Measurements from ENCODE around the gene SREBF1.

The SREBF1 gene

GRCh38 chr17:17824783-17825614, 11.8 kb downstream of the SREBF1 start:
- no peak for DNase-seq (ENCODE audit: low read depth)
- H3K4me3 ChIP-seq (ENCODE audit: low read depth, low read length) = no peak overlapping the region
- TF ChIP-seq, protein P1, sequence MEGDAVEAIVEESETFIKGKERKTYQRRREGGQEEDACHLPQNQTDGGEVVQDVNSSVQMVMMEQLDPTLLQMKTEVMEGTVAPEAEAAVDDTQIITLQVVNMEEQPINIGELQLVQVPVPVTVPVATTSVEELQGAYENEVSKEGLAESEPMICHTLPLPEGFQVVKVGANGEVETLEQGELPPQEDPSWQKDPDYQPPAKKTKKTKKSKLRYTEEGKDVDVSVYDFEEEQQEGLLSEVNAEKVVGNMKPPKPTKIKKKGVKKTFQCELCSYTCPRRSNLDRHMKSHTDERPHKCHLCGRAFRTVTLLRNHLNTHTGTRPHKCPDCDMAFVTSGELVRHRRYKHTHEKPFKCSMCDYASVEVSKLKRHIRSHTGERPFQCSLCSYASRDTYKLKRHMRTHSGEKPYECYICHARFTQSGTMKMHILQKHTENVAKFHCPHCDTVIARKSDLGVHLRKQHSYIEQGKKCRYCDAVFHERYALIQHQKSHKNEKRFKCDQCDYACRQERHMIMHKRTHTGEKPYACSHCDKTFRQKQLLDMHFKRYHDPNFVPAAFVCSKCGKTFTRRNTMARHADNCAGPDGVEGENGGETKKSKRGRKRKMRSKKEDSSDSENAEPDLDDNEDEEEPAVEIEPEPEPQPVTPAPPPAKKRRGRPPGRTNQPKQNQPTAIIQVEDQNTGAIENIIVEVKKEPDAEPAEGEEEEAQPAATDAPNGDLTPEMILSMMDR (IDR thresholded peaks at IDR 0.05; ENCODE audit: control insufficient read depth, extremely low read depth, insufficient read depth) = no peak

DNA sequence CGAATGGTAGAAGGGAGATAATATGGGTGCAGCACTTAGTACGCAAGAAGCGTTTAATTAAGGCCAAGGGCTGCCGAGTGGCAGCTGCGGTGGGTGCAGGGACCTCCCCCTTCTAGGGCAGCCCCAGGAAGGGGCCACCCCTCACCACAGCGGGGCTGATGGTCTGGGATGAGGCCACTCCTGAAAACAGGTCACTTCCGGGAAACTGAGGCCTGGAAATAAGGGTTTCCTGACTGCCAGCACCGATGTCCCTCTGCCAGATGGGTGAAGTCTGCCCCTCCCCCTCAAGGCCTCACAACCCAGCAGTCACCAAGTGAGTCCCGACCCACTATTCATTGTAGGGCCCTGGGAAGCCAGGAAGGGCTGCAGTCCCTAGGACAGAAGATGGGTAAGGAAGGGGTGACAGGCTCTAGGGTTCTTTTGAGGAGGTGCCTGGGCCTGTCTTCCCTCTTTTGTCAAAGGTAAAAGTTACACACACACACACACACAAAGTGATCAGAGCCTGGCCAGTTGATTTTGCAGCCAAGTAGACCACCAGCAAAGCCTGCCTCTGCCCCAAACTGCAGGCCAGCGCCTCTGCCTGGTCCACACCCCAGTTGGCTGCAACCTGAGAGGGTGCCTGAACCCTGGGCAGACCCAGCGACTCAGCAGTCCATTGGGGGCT, 12.5 kb downstream of the SREBF1 start:
- no peak for DNase-seq (ENCODE audit: low read depth)
- TF ChIP-seq, protein P1 (IDR thresholded peaks at IDR 0.05; ENCODE audit: control insufficient read depth, extremely low read depth, insufficient read depth) = no peak

DNA sequence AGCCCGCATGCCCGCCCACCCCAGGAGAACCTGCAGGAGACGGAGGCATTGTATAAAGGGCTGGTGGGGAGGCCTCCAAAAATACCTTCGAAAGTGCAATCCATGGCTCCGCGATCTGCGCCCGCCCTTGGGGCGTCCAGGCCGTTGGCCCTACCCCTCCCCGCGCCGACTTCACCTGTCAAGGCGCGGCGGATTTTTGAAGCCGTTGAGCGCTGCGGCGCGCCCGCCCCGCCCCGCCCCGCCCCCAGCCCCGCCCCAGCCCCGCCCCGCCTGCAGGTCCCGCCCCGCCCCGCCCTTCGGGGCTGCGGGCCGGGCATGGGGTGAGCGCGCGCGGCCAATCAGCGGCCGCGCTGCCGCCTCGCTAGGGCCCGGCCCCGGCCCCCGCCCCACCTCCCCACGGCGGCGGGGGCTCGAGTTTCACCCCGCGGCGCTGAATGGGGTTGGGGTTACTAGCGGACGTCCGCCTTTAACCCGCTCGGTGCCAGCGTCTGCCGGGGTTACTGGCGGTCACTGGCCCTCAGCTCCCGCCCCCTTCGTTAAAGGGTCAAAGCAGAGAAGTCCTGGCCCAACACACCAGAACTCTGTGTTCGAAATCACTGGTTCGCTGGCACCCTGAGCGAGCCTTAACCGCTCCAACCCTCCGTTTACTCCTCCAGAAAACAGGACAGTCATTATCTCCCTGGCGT, 13.2 kb downstream of the SREBF1 start:
- peak overlapping the region; percentile 93 for H3K4me3 ChIP-seq (ENCODE audit: low read depth, low read length)
- DNase-seq (ENCODE audit: low read depth) = no peak
- TF ChIP-seq, protein P1 (IDR thresholded peaks at IDR 0.05; ENCODE audit: control insufficient read depth, extremely low read depth, insufficient read depth) = no peak

More for the DNA sequence above, 12.5 kb downstream of the SREBF1 start:
- H3K4me3 ChIP-seq (ENCODE audit: low read depth, low read length) = peak overlapping the region; percentile 34

GRCh38 chr17:17822616-17823015, 14.2 kb downstream of the SREBF1 start:
- no peak for DNase-seq (ENCODE audit: low read depth)
- peak overlapping the region; percentile 93 for H3K4me3 ChIP-seq (ENCODE audit: low read depth, low read length)
- TF ChIP-seq, protein P1 (IDR thresholded peaks at IDR 0.05; ENCODE audit: control insufficient read depth, extremely low read depth, insufficient read depth) = no peak

DNA sequence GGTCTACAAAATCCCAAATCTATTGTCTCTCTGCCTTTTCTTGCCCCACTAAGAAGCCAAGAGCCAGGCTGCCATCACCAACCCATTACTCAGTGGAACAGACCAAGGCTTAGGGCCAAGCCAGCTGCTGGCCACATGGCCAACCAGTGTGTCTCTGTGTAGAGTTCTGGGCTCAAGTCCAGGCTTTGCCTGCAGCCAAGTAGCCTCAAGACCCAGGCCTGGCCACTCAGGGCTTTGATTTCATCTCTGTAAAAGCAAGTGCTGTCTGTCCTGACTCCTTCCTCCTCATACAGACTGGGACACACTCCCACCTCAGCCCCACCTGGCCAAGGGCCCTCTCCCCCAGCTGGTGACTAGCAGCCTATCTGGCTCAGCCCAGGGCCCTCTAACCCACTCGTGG, 14.6 kb downstream of the SREBF1 start:
- TF ChIP-seq, protein P1 (IDR thresholded peaks at IDR 0.05; ENCODE audit: control insufficient read depth, extremely low read depth, insufficient read depth) = no peak
- peak; percentile 97 for DNase-seq (ENCODE audit: low read depth)
- H3K4me3 ChIP-seq (ENCODE audit: low read depth, low read length) = peak overlapping the region; percentile 93

- DNase-seq (ENCODE audit: low read depth) = no peak
- H3K4me3 ChIP-seq (ENCODE audit: low read depth, low read length) = peak overlapping the region; percentile 93
- TF ChIP-seq, protein P1 (IDR thresholded peaks at IDR 0.05; ENCODE audit: control insufficient read depth, extremely low read depth, insufficient read depth) = no peak
Measured at GRCh38 chr17:17820463-17821158, 16.2 kb downstream of the SREBF1 start.
